ENCODE results near the gene CPEB3. TPM values are rescaled to one million over a fixed set of nuclear protein-coding genes. Genes with fewer than 3 reads are reported as not detected.

The CPEB3 gene
- total RNA-seq, 1 experiment from 2014 or later: 1.0 TPM

DNA sequence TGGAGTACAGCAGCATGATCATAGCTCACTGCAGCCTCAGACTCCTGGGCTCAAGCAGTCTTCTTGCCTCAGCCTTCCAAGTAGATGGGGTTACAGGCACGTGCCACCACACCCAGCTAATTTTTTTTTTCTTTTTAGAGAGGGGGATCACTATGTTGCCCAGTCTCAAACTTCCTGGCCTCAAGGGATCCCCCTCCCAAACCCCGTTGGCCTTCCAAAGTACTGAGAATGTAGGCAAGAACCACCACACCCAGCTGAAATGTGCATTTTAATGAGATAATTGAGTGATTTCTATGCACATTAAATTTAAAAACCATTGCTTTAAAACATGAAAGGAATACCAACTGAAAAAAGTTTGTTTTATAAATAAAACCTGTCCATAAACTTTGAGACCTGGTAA is 25.7 kb upstream of the CPEB3 start:
- H3K56ac ChIP-seq (ENCODE audit: insufficient read length, low read depth, low read length): no peak overlapping the region
- no peak overlapping the region for H2BK120ac ChIP-seq (ENCODE audit: low read depth, low read length, poor library complexity, severe bottlenecking)
- H3K4ac ChIP-seq (ENCODE audit: low read depth, low read length): no peak overlapping the region
- Mint-ChIP-seq H3K4me3 (no peak overlapping the region), H3K4me1 (peaks cover 0 to 3% of the 10 kb centered on the region in 2 experiments; a peak in 1 of 4 replicates), H3K36me3 (ENCODE audit: insufficient read depth in 1 of 3, low read depth in 3 of 3) (peaks cover 17 to 55% (median 53%) of the 10 kb centered on the region in 3 experiments; a peak in 6 of 7 replicates), H3K27ac (no peak overlapping the region), H3K9me3 (no peaks in the 10 kb centered on the region), H3K27me3 (ENCODE audit: low read depth) (no peaks in the 10 kb centered on the region)
- no peaks in the 10 kb centered on the region for H3K4me1 ChIP-seq (ENCODE audit: insufficient read depth, low read length)
- H3K23me2 ChIP-seq (ENCODE audit: insufficient read length, low read depth, low read length, poor library complexity, severe bottlenecking): no peaks in the 10 kb centered on the region
- no peak overlapping the region for H2AFZ ChIP-seq (ENCODE audit: low read length)
- no CpG with 5 or more reads among the region's 2 CpGs for WGBS (ENCODE audit: extremely low coverage, insufficient read length, low lambda C conversion rate)
- no peak overlapping the region for H3K4me2 ChIP-seq (ENCODE audit: insufficient read depth, insufficient read length, low read length)
- no peaks in the 10 kb centered on the region for H3K79me1 ChIP-seq (ENCODE audit: insufficient read depth, low read depth, low read length, poor library complexity, severe bottlenecking)
- H3K9ac ChIP-seq (ENCODE audit: extremely low read depth, insufficient read length, low read length): no peak overlapping the region
- no peak overlapping the region for H2BK5ac ChIP-seq (ENCODE audit: insufficient read length, low read length)
- H4K20me1 ChIP-seq (ENCODE audit: control insufficient read depth, insufficient read depth, insufficient read length): no peaks in the 10 kb centered on the region
- H4K5ac ChIP-seq (ENCODE audit: insufficient read length, low read depth, low read length): no peak overlapping the region
- no peak overlapping the region for H2BK15ac ChIP-seq (ENCODE audit: low read depth, low read length)
- no peak overlapping the region for H2BK12ac ChIP-seq (ENCODE audit: insufficient read length, low read depth, low read length)
- no peaks in the 10 kb centered on the region for H3K27me3 ChIP-seq (ENCODE audit: insufficient read depth, low read length)
- H3K9me3 ChIP-seq (ENCODE audit: control insufficient read depth, low read depth, low read length): no peaks in the 10 kb centered on the region
- no peak overlapping the region for H4K8ac ChIP-seq (replicated peaks; ENCODE audit: insufficient read length, low read depth, low read length)
- no peak overlapping the region for H3K18ac ChIP-seq (ENCODE audit: insufficient read length, low read depth, low read length)
- no peak overlapping the region for H3T11ph ChIP-seq (ENCODE audit: low read length)
- no peak overlapping the region for H3K27ac ChIP-seq (ENCODE audit: insufficient read length, low read depth, low read length)
- H3K23ac ChIP-seq (ENCODE audit: insufficient read length, low read depth, low read length): no peak overlapping the region
- H3K79me2 ChIP-seq (ENCODE audit: insufficient read depth, low read length): no peaks in the 10 kb centered on the region; the same call in 1 of the 2 replicates
- no peak overlapping the region for H3K14ac ChIP-seq (ENCODE audit: insufficient read depth, low read length)
- no peak overlapping the region for H2AK5ac ChIP-seq (ENCODE audit: insufficient read length, low read length)
- H2BK20ac ChIP-seq (ENCODE audit: low read depth, low read length, poor library complexity, severe bottlenecking): no peak overlapping the region
- no peak for DNase-seq
- no peak for TF ChIP-seq CTCF (conservative IDR thresholded peaks at IDR 0.05)
- H4K91ac ChIP-seq (ENCODE audit: insufficient read length, low read depth, low read length): no peak overlapping the region
